Lung (tissue), 12 donors: Measurements from ENCODE around the gene ALDH18A1. TPM values are rescaled to one million over a fixed set of nuclear protein-coding genes. Genes with fewer than 3 reads are reported as not detected.

Experiments
- ATAC-seq: fragments of 200-7000 bp; cut with Tn5 transposase; one replicate; pipeline ENCODE4 v1.9.1; 2020; ENCODE audit warnings: moderate number of reproducible peaks; ENCODE audit not compliant: insufficient read depth, low FRiP score
- DNase-seq, 3 donors: peaks; one replicate each; pipeline ENCODE4 v3.0.0-alpha.2; 2013 to 2017
- H3K27ac ChIP-seq, 2 donors: one replicate each; pipeline ENCODE4 v1.5.1; 2013; ENCODE audit warnings: mild to moderate bottlenecking in 2 of 2, moderate library complexity in 2 of 2, control low read depth in 1 of 2, inconsistent platforms in 1 of 2, low read depth in 1 of 2, low read length in 1 of 2
- H3K27me3 ChIP-seq, 3 donors: one replicate each; pipeline ENCODE4 v1.5.1; 2013; ENCODE audit warnings: low read length in 2 of 3; ENCODE audit not compliant: control insufficient read depth in 3 of 3, insufficient read depth in 3 of 3
- H3K36me3 ChIP-seq, 4 donors: one replicate each; pipeline ENCODE4 v1.5.1; 2013; ENCODE audit warnings: low read length in 4 of 4, mild to moderate bottlenecking in 1 of 4, moderate library complexity in 1 of 4; ENCODE audit not compliant: control insufficient read depth in 4 of 4, insufficient read depth in 4 of 4
- H3K4me1 ChIP-seq, 5 donors: one replicate each; pipeline ENCODE4 v1.5.1; 2013; ENCODE audit warnings: low read length in 5 of 5, mild to moderate bottlenecking in 2 of 5, moderate library complexity in 1 of 5; ENCODE audit not compliant: control insufficient read depth in 5 of 5, insufficient read depth in 5 of 5
- H3K4me3 ChIP-seq: one replicate; pipeline ENCODE4 v1.5.1; 2013; ENCODE audit warnings: mild to moderate bottlenecking, control low read depth, moderate library complexity
- H3K9ac ChIP-seq, 2 donors: one replicate each; pipeline ENCODE4 v1.5.1; 2013; ENCODE audit warnings: low read length in 2 of 2, control low read depth in 1 of 2; ENCODE audit not compliant: insufficient read depth in 1 of 2
- H3K9me3 ChIP-seq, 4 donors: one replicate each; pipeline ENCODE4 v1.5.1; 2013; ENCODE audit warnings: low read length in 3 of 4, mild to moderate bottlenecking in 1 of 4, moderate library complexity in 1 of 4; ENCODE audit not compliant: control insufficient read depth in 4 of 4, insufficient read depth in 3 of 4
- WGBS, 2 donors: extraction: QIAGEN DNeasy Blood & Tissue Kit; methylation state at CpG; one replicate each; pipeline ENCODE4 v1.1.7; 2013; 5-methylcytosine and 5-hydroxymethylcytosine counted together
- polyA plus RNA-seq, 2 donors: library from polyadenylated mRNA; stranded (reverse); fragments of 200-250 nt; gene quantifications; one replicate each; pipeline ENCODE4 v1.2.1, GENCODE V29; 2013
- total RNA-seq, 2 donors: library from RNA; depleted of rRNA in 1 of 2; stranded (reverse); fragments of >200 nt in 1 of 2; gene quantifications; one replicate each; pipeline ENCODE4 v1.2.1, GENCODE V29; 2014 to 2021
- TF ChIP-seq, protein P1 (sequence below): IDR thresholded peaks from 2 replicates; pipeline ENCODE4 v1.5.1; 2012; ENCODE audit warnings: mild to moderate bottlenecking; ENCODE audit errors: control extremely low read depth, extremely low read depth
- donor health status: control.
- donor health status: control.
- donor health status: Bipolar disorder and iron deficiency.
- donor health status: healthy.
- donor health status: DM: yes; HTN: yes; CAD: no.

ALDH18A1 gene
- total and polyA plus RNA-seq, 4 donors, result 12.6 to 44.5 (median 30.2) TPM

DNA sequence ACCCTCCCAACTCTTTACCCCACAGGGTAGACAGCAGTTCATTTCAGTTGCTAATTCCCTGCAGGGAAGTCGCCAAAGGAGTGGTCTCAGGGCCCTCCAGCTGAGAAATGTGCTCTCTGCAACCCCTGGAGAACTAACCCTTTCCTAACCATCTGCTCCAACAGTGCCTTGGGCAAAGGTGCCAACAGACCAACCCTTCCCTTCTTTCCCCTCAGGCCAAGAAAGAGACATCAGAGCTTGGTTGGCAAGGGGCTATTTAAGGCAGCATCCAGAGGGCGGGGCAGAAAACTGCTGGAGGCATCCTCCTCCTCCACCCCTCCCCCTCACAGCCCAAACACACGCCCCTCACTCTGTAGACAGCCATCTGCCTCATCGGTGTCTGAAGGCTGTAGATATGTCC is 97.0 kb downstream of the ALDH18A1 start:
- H3K36me3 ChIP-seq, result no peaks in the 10 kb centered on the region
- H3K4me3 ChIP-seq, result peak overlapping the region; percentile 12
- peak overlapping the region; percentile 52 to 89 for H3K27ac ChIP-seq
- TF ChIP-seq, protein P1, sequence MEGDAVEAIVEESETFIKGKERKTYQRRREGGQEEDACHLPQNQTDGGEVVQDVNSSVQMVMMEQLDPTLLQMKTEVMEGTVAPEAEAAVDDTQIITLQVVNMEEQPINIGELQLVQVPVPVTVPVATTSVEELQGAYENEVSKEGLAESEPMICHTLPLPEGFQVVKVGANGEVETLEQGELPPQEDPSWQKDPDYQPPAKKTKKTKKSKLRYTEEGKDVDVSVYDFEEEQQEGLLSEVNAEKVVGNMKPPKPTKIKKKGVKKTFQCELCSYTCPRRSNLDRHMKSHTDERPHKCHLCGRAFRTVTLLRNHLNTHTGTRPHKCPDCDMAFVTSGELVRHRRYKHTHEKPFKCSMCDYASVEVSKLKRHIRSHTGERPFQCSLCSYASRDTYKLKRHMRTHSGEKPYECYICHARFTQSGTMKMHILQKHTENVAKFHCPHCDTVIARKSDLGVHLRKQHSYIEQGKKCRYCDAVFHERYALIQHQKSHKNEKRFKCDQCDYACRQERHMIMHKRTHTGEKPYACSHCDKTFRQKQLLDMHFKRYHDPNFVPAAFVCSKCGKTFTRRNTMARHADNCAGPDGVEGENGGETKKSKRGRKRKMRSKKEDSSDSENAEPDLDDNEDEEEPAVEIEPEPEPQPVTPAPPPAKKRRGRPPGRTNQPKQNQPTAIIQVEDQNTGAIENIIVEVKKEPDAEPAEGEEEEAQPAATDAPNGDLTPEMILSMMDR, result no peak
- H3K4me1 ChIP-seq, result peaks cover 3 to 25% (median 14%) of the 10 kb centered on the region in 5 donors
- DNase-seq (peak in 2 of 3 donors; percentile 17 to 47), ATAC-seq (no peak)
- 54 to 65% methylated on average over 4 of the region's 4 CpGs for WGBS, 2 donors
- no peaks in the 10 kb centered on the region for H3K27me3 ChIP-seq
- no peaks in the 10 kb centered on the region for H3K9me3 ChIP-seq
- no peak overlapping the region for H3K9ac ChIP-seq

DNA sequence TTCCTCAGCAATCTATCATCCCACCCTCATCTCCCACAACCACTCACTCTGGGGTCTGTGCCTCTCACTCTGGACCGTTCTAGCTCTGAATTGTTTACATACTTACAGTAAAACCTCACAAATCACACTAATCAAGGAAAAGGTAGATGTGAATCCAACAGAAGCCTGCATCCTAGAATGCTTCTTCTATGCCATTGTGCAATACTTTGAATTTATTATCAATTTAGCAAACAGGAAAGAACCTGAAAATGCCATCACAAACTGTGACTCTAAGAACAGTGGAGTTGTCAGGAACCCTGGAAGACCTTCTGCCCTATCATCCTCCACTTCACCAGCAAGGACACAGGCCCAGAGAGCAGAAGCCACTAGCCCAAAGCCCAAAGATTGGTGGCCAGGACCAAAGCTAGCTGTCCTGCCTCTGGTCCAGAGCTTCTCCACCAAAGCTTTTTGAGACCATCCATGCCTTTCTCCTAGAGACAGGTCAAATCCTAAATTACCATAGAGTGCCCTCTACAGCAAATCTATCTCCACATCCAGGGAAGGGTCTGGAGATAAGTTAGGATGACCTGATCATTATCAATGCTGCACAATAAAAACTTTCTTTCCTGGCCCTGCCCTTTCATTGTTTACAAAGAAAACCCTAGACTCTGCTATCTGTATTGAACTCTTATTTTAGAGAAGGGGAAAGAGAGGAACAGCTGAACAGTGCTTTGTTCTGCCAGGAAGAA is 97.8 kb downstream of the ALDH18A1 start:
- Histone ChIP-seq H3K27me3 (no peaks in the 10 kb centered on the region), H3K9ac (peak overlapping the region in 1 of 2 donors; percentile 9), H3K9me3 (no peaks in the 10 kb centered on the region), H3K27ac (peak overlapping the region; percentile 49 to 89), H3K4me1 (peaks cover 3 to 24% (median 14%) of the 10 kb centered on the region in 5 donors), H3K4me3 (peak overlapping the region; percentile 15), H3K36me3 (no peaks in the 10 kb centered on the region)
- DNase-seq, result no peak
- no peak for ATAC-seq
- TF ChIP-seq, protein P1, result no peak
- 58 to 79% methylated on average over 1 of the region's 1 CpG for WGBS, 2 donors

DNA sequence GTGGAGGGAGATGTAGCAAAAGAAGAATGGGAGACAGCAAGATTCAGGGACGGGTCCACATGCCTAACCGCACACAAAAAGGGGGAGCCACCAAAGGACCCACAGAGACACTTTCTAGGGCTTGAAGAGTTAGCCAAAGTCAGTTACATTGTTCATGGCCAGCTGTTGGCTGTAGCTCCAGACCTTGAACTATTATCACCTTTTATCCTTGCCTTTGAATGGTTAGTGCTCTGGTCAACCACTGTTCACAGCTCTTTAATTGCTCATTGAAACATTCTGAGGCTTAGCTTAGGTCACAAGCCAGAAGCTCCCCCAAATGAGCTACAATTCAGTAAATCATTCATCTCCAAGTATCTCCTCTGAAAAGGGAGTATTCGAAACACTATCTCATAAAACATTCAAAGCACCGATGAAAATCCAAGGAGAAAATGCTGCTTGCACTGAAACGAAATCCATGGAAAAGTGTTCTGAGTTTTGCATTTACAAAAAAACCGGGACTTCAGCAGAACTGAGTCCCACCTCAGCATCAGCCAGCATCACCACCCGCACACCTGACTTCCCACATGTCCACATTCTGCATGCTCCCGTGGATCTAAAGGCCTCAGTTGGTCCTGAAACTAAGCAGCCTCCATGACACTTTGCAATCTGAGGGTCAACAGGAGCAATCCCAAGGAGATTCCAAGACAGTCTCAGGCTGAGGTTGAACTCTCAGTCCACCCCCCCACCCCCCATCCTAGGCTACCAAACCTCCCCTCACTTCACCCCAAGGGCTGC is 99.3 kb downstream of the ALDH18A1 start:
- no peaks in the 10 kb centered on the region for H3K27me3 ChIP-seq
- ATAC-seq (no peak), DNase-seq (no peak)
- TF ChIP-seq, protein P1, result no peak
- no peaks in the 10 kb centered on the region for H3K9me3 ChIP-seq
- 79 to 85% methylated on average over 8 of the region's 8 CpGs for WGBS, 2 donors
- peaks cover 3 to 19% (median 14%) of the 10 kb centered on the region in 5 donors for H3K4me1 ChIP-seq
- H3K4me3 ChIP-seq, result no peak overlapping the region
- peak overlapping the region; percentile 10 to 35 for H3K27ac ChIP-seq
- H3K9ac ChIP-seq, result no peak overlapping the region
- no peaks in the 10 kb centered on the region for H3K36me3 ChIP-seq

Other genes with a start within 250 kb of the ALDH18A1 start
- 10 to 100 TPM; 68.5 to 68.9 TPM for gene SORBS1, start 95.3 kb downstream of the ALDH18A1 start, total RNA-seq
- gene SORBS1, start 95.3 kb downstream of the ALDH18A1 start, polyA plus RNA-seq, result 10 to 100 TPM; 13.1 to 19.4 TPM
- 10 to 100 TPM; 38.1 to 43.2 TPM for gene TCTN3, start 37.2 kb upstream of the ALDH18A1 start, total RNA-seq
- gene TCTN3, start 37.2 kb upstream of the ALDH18A1 start, polyA plus RNA-seq, result 10 to 100 TPM; 13.1 to 21.4 TPM
- 10 to 100 TPM; 20.9 to 46.6 TPM for gene ENTPD1, start 99.5 kb upstream of the ALDH18A1 start, total RNA-seq
- 10 to 100 TPM in 1 of 2 donors, 1 to 10 TPM in 1; 5.5 to 15.6 TPM for gene ENTPD1, start 99.5 kb upstream of the ALDH18A1 start, polyA plus RNA-seq